SKM-1 (cell line): ENCODE data around the gene CNN2.
"Not testable (repeated sequence)": the region's sequence is repeated elsewhere in the genome, so short reads cannot be mapped to it uniquely, and the experiment has no call there.

Experiments used
- DNase-seq: peaks from one replicate; lab custom pipeline; 2025; ENCODE audit not compliant: unreplicated experiment; lab: John Stamatoyannopoulos, UW

The CNN2 gene

GRCh38 chr19:1010586-1011510 lies 15.6 kb upstream of the CNN2 start:
- no peak for DNase-seq

DNA sequence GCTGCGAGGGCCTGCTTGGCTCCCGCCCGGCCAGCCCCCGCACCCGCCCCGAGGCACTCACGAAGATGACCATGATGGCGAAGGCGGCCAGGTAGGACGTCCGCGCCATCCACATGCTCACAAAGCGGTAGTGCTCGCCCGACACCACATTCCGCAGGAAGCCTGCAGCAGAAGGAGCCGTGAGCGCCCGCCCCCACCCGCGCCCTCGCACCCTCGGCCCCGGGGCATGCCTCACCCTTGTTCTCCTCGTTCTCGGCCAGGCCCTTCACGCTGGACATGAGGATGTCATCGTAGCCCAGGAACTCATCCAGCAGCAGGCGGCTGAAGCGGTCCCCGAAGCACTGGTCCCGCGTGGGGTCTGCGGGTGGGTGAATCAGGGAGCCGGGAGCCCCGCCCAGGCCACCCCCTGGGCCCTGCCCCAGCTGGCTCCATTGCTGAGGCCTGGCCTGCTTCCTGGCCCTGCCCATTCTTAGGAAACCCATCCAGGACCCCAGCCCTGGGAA lies 14.5 kb upstream of the CNN2 start:
- DNase-seq: no peak

- DNase-seq: no peak
Observed at GRCh38 chr19:1012334-1012733, 14.1 kb upstream of the CNN2 start.

GRCh38 chr19:1013218-1013617 lies 13.2 kb upstream of the CNN2 start:
- DNase-seq: no peak

GRCh38 chr19:1014161-1015060 lies 12.0 kb upstream of the CNN2 start:
- no peak for DNase-seq

DNA sequence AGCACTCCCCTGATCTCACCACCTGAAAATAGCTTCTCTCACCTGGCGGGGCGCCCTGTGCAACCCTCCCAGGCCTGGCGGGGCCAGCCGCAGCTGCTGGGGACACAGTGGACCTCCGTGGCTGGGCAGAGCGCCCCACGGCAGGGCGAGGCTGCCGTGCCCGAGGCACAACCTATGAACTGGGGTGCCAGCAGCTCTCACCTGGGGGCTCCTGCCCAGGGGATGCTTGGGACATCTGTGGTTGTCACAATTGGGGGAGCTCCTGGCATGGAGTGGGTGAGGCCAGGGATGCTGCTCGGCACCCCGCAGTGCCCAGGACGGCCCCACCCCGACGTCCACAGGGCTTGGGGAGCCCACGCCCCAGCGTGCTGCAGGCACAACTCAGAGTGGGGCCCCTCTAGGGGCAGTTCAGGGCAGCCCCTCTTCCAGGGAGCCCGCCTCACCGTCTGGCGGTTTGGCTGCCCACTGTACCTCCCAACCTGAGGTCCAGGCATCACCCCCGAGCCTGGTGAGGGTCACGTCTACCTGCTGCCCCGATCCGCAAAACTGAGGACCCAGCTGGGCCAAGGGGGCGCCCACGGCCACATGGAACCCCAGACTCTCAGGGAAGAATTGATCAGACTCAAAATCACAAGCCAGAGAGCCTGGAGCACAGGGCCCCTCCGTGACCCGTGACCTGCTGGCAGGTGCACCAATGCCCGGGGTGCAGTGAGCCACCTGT lies 11.2 kb upstream of the CNN2 start:
- DNase-seq: no peak

DNA sequence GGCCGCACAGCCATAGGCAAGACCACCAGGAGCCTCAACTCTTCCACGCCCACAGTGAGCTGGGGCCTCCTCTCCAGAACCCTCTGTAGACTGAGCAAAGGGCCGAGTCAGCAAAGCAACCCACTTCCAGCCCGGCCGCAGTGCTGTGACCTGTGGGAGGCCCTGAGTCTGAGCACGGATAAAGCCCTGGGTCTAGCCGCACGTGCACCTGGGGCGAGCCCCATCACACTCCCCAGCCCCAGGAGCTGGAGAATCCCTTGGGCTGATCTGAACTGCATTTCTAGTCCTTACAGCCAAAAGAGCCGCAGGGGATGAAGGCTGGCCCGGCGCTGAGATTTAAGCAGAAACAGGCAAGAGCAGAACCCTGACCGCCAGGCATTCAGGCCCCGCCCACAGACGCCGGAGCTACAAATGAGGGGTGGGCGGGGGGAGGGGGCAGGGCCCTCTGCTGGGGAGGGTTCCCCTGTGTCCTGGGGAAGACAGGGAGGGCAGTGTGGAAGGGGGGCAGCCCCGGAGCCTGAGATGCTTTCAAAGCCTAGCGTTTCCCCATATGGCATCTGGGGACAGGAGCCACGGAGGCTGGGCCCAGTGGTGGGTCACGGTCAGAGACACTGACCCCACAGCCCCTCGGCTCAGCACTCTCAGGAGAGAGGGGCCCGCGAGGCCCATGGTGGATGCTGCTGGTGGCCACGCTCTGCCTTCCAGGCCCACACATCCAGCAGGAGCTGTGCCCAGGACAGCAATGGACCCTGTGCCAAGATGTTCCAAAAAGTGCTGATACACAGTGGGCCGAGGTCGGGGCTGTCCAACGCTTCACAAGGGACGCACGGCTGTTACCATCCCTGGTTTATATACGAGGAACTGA lies 10.4 kb upstream of the CNN2 start:
- no peak for DNase-seq

DNA sequence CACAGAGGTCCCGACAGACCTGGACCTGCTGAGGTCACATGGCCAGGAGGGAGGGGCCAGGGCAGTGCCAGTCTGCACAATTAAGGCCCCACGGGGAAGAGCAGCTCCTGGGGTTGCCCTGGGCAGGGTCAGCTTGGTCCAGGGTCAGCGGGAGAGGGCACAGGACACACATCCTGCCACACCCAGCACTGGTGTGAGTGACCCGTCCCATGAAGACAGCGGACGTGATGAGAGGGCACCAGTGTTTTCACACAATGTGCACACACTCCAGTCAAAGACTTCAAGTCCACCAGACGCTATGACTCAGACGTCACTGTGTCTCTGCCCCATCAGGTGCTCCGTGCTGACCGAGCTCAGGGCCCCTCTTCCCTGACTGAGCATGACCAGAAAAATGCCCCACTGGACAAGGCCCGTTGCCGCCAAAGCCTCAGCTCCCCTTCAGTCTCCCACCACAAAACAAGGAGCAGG lies 9.7 kb upstream of the CNN2 start:
- DNase-seq: no peak

DNA sequence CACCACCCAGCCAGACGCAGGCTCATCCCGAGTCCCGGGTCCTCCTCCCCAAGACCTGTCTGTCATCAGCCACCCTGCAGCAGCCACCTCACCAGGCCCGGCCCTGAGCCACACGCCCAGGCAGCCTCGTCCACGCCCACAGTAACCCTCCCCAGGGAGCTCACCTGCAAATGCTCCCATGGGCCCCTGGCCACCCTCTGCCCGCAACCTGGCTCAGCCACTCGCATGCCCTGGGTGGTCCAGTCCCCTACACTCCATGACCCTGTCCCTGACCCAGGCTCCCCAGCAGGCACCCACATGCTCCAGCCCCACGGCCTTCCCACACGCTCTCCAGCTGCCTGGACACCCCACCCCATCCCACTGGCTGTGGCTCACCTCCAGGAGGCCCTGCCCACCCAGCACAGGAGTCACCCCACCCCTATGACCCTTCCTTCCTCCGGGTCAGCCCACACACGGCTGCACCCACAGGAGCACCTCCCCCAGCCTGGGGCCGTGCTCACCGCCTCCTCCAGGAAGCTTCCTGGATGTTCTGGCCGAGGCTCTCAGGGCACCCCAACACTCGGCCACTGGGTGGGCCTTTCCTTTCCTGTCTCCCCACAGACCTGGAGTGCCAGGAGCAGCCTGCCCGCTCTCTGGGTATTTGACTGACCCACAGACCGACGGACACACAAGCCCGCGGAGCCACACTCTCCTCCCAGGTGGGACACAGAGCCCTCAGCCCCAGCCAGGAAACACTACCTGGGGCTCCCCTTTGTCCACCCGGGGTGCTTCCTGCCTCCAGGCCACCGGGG lies 9.1 kb upstream of the CNN2 start:
- no peak for DNase-seq

DNA sequence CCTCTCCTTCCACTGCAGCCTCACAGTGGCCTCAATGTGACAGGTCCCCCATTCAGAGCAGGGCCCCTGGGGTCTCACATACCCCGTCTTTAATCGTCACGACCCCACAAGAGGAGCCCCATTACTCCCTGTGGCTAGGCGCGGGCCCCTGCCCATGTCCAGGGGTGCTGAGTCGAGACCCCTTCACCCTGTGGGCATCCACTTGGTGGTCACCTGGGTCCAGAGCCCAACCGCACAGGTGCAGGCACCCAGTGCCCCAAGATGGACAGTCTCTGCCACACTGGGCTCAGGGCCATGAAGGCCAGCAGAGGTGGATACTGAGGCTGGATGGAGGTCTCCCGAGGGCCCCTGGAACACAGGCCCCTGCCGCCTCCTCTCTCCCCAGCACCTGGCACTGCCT lies 8.5 kb upstream of the CNN2 start:
- DNase-seq: no peak

DNA sequence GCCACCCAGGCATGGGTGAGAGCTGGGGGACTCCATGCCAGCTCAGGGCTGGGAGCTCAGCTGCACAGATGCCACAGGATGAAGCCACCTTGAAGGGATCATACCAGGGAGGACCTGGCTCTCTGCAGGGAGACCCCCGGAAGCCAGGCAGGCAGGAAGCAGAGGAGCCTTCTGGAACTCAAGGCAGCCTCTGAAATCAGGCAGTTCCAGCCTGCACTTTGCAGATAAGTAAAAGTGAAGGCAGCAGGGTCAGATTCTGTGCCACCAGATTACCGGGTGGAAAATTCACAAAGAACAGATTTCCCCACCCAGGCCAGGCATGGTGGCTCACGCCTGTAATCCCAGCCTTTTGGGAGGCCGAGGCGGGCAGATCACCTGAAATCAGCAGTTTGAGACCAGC lies 8.0 kb upstream of the CNN2 start:
- DNase-seq: no peak

DNA sequence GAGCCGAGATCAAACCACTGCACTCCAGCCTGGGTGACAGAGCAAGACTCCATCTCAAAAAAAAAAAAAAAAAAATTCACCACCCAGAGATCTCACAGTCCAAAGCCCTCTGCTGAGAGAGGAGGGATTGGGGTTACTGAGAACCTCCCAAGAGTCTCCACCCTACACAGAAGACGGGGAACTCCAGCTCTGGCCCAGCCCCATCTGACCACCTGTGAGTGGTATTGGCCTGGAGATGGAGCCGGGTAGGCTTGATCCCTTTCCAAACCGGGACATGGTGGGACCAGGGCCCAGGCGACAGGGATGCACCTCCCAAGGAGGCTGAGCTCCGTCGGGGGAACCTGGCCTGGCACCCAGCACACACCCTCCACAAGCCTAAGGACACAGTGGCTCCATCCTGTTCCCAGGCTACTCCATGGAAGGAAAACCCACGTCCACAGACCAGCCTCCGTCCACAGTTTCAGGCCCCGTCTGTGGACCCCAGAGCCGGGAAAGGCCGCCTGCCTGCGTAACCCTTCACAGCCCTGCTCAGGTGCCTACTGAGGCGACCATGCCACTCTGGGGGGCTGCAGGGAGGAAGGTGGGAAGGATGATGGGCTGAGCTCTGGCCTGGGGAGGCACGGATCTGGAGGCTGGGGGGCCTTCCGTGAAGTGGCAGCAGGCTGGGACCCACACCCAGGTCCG lies 7.3 kb upstream of the CNN2 start:
- DNase-seq: no peak

- DNase-seq: no peak
Observed at GRCh38 chr19:1019616-1019961, 6.8 kb upstream of the CNN2 start.

GRCh38 chr19:1019980-1020867 lies 6.2 kb upstream of the CNN2 start:
- DNase-seq: no peak

DNA sequence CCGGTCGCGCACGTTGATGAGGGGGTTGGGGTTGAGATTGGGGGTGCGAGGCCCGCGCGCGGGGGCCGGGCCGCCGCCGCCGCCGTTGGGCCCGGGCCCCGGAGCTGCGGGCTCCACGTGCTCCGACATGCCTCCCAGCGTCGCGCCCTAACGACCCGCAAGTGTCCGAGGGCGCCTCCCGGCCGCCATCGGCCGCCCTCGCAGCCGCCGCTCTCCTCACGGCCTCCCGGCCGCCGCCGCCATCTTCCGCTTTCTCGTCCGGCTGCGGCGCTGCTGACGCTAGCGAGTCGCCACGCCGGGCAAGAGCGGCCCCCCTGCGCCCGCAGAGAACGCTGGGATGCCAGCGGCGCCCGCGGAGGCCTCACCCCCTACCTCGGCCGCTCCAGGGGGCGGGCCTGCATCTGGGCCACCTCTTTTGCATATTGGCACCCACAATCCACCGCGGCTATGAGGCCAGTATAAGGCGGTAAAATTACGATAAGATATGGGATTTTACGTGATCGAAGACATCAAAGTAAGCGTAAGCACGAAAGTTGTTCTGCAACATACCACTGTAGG lies 5.5 kb upstream of the CNN2 start, which contains the start of gene TMEM259:
Gene TMEM259, minus strand, starts transcription at position 256 of the 558 bp plus-strand sequence. Its CDS starts 127 bp downstream, at position 129.
- DNase-seq: peak; percentile 90

- not testable (repeated sequence) for DNase-seq
Observed at GRCh38 chr19:1023883-1024188, 2.6 kb upstream of the CNN2 start.

- DNase-seq: not testable (repeated sequence)
Observed at GRCh38 chr19:1025080-1025479, 1.3 kb upstream of the CNN2 start.
